ENCODE results near the gene AADACL3.

AADACL3 gene

DNA sequence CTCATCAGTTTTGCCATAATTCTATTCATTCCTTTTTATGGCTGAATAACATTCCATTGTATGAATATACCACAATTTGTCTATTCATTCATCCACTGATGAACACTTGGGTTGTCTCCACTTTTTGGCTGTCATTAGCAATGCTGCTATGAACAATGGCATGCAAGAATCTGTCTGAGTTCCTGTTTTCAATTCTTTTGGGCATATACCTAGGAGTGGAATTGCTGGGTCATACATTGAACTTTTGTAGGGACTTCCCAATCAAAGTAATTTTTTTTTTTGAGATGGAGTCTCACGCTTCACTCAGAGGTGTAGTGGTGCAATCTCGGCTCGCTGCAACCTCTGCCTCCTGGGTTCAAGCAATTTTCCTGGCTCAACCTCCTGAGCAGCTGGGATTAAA lies 37.1 kb upstream of the AADACL3 start:
- ChIA-PET POLR2A (no interaction called here), CTCF (no interaction called here)
- no peak for DNase-seq (ENCODE audit: extremely low spot score)
- TF ChIP-seq, protein P1, sequence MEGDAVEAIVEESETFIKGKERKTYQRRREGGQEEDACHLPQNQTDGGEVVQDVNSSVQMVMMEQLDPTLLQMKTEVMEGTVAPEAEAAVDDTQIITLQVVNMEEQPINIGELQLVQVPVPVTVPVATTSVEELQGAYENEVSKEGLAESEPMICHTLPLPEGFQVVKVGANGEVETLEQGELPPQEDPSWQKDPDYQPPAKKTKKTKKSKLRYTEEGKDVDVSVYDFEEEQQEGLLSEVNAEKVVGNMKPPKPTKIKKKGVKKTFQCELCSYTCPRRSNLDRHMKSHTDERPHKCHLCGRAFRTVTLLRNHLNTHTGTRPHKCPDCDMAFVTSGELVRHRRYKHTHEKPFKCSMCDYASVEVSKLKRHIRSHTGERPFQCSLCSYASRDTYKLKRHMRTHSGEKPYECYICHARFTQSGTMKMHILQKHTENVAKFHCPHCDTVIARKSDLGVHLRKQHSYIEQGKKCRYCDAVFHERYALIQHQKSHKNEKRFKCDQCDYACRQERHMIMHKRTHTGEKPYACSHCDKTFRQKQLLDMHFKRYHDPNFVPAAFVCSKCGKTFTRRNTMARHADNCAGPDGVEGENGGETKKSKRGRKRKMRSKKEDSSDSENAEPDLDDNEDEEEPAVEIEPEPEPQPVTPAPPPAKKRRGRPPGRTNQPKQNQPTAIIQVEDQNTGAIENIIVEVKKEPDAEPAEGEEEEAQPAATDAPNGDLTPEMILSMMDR (IDR thresholded peaks at IDR 0.05; ENCODE audit: control extremely low read depth, extremely low read depth, low read depth, missing control alignments), result no peak

DNA sequence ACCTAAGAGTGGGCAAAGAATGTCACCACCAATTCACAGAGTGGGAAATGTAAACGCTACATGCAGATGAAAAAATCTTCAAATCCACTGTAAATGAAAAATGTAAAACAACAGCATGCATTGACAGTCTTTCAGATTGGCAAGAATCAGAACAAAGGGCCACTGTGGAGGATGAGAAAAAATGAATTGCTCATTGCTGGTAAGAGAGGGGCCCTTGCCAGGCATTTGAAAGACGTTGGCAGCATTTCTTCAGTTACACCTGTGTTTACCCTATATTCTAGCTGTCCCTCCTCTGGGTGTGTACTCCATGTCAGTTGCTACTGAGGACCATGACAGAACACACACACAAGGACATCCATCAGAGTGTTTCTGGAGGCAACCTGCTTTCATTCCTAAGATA lies 25.8 kb upstream of the AADACL3 start:
- ChIA-PET CTCF (no interaction called here), POLR2A (no interaction called here)
- TF ChIP-seq, protein P1 (IDR thresholded peaks at IDR 0.05; ENCODE audit: control extremely low read depth, extremely low read depth, low read depth, missing control alignments), result no peak
- DNase-seq (ENCODE audit: extremely low spot score), result no peak

DNA sequence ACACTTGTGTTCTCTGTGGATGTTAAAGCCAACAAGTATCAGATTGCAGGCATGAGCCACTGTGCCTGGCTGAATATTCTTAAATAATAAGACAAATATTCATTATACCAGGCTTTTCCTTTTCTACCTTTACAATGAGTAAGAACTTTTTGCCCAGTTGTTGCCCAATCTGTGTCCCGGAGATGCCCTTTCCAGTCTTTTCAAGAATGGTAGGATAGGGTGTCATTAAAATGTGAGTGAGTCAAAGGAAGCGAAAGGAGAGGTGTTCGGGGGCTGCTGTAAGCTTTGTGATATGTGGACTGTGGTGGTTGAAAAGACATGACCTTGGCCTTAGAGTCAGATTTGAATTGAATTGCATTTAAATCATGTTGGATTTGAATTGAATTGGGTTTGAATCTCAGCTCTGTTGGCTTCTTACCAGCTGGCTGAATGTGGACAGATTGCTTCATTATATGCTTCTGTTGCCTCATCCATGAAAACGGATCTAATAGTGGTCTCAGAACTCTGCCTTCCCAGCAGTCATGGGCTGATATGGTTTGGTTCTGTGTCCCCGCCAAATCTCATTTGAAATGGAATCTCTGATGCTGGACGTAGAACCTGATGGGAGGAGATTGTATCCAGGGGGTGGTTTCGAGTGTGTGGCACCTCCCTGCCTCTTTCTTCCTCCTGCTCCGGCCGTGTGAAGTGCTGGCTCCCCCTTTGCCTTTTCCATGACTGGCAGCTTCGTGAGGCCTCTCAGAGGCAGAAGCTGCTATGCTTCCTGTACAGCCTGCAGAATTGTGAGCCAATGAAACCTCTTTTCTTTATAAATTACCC lies 22.7 kb upstream of the AADACL3 start:
- CTCF ChIA-PET, result no interaction called here
- TF ChIP-seq, protein P1 (IDR thresholded peaks at IDR 0.05; ENCODE audit: control extremely low read depth, extremely low read depth, low read depth, missing control alignments), result no peak
- POLR2A ChIA-PET, result no interaction called here
- DNase-seq (ENCODE audit: extremely low spot score), result no peak

DNA sequence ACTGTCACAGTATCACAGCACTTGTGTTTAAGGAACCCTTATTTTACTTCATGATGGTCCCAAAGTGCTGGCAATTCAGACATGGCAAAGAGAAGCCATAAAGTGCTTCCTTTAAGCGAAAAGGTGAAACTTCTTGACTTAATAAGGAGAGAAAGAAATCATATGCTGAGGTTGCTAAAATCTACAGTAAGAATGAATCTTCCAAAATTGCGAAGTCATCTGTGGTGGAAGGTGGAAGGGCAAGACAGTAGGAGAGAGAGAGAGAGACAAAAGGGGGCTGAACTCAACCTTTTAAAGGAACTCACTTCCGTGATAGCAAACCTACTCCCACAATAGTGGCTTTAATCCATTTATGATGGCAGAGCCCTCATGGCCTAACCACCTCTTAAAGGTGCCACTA lies 19.3 kb upstream of the AADACL3 start:
- TF ChIP-seq, protein P1 (IDR thresholded peaks at IDR 0.05; ENCODE audit: control extremely low read depth, extremely low read depth, low read depth, missing control alignments), result no peak
- no peak for DNase-seq (ENCODE audit: extremely low spot score)
- POLR2A ChIA-PET, result no interaction called here
- CTCF ChIA-PET, result no interaction called here

DNA sequence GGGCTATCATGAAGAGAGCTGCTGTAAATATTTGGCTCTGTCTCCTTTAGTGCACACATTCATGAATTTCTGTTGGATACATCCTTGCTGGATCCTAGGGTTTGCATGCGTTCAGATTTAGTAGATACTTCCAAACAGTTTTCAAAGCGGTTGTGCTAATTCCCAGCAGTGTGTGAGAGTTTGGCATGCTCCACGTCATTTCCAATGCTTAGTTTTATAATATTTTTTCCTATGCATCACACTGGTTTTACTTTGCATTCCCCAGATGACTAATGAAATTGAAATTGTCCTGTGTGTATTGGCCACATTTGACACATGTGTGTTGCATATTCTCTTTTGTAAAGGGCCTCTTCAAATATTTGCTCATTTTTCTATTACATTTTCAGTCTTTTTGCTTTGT lies 18.5 kb upstream of the AADACL3 start:
- no peak for DNase-seq (ENCODE audit: extremely low spot score)
- CTCF ChIA-PET, result no interaction called here
- TF ChIP-seq, protein P1 (IDR thresholded peaks at IDR 0.05; ENCODE audit: control extremely low read depth, extremely low read depth, low read depth, missing control alignments), result no peak
- POLR2A ChIA-PET, result no interaction called here

DNA sequence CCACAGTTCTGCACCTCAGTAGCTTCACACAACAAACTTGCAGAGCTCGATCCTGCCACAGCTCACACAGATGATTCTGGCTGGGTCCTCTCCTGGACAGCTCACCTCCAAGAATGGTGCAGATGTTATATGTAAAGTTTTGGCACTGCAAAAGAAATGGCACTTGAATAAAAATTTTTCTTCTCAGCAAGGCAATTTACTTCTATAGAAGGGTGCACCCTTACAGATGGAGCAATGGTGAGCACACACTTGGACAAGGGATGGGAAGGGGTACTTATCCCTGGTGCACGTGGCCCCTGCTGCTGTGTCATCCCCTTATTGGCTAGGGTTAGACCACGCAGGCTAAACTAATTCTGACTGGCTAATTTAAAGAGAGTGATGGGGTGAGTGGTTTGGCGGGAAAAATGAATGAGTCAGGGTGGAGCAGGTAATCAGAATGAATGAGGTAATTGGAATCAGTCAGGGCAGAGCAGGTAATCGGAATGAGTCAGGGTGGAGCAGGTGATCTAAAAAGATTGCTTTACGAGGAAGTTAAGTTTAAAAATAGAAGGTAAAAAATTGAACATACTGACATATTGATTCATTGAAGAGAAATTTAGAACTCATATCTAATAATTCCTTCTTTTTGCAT lies 12.0 kb upstream of the AADACL3 start:
- CTCF ChIA-PET, result no interaction called here
- no peak for DNase-seq (ENCODE audit: extremely low spot score)
- POLR2A ChIA-PET, result no interaction called here
- TF ChIP-seq, protein P1 (IDR thresholded peaks at IDR 0.05; ENCODE audit: control extremely low read depth, extremely low read depth, low read depth, missing control alignments), result no peak
